Suppressor macrophage treated with lipopolysaccharide for 1 hour (primary cell): ENCODE results near the gene SLC26A11.
"Not testable (repeated sequence)": the region's sequence is repeated elsewhere in the genome, so short reads cannot be mapped to it uniquely, and the experiment has no call there.

Experiments
- DNase-seq, 3 donors: peaks; one replicate each; pipeline ENCODE4 v3.0.0-alpha.2; 2020 to 2022

Gene SLC26A11

DNA sequence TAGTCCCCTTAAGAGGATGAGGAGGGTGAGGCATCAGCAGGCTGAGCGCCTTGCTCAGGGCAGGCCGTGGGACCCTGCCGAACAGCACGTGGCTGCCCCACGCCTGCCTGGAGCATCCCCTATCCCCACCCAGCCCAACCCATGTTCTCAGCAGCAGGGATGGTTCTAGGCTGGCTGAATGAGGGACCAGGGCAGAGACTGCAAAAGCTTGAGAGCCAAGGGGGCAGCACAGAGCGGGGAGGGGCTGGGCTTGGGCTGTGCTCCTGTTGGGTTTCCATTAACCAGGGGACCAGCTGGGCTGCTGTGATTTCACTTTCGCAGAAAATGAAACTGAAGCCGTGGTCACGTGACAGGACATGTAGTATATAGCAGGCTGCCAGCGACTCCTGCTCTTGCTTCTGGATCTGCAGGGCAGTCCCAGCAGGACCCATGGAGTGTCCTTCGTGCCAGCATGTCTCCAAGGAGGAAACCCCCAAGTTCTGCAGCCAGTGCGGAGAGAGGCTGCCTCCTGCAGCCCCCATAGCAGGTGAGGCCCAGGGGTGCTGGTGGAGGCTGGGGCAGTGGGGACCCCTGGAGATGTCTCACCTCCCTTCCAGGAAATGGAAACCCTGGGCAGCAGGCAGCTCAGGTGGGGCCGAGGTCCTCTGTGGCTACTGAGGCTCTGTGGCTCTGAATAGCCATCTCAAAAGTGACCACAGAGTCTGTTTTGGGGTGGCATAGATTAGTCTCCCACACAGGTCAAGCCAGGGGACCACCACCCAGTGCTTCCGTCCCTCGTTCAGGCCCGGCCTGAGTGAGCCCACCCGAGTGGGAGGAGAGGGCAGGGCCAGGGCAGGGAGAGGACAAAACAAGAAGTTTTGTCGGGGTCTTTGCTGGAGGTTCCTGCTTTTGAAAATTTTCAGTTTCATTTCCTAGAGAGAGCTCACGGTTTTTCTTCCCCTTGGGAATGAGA lies 43.3 kb downstream of the SLC26A11 start:
- peak; percentile 95 to 99 (median 97) for DNase-seq

DNA sequence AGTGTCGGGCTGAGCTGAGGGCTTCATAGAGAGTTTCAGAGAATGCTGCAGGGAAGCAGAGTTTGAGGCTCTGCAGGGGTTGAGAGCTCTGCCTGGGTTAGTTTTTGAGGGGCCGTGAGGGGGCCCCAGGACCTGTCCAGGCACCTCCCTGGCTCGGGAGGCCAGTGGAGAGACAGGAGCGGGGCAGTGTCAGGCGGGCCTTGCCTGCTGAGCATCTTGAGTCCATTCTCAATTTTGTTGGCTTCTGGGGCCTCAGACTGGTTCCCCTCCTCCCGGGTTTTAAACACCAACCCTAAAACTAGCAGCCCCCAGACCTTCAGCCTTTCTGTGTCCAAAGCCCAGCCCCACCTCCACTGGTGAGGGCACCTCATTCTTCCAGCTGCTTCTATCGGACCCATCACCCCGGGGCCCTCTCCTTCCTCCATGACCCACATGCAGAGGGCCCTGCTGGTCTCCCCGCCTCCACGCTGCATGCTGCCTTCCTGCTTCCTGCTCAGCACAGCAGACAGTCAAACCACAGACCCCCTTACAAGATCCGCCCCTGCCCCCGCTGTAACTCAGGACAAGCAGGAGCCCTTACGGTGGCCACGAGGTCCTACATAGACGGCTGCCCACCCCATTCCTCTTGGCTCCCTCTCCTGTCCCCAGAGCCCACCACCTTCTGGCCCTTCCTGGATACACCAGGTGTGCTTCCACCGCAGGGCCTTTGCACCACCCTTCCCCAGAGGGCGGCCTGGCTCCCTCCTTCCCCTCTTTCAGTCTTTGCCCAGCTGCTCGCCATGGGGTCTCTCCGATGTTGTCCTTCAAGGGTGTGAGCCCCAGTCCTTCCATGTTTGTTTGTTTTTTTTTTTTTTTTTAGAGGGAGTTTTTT lies 44.2 kb downstream of the SLC26A11 start:
- peak; percentile 34 to 58 (median 36) for DNase-seq

DNA sequence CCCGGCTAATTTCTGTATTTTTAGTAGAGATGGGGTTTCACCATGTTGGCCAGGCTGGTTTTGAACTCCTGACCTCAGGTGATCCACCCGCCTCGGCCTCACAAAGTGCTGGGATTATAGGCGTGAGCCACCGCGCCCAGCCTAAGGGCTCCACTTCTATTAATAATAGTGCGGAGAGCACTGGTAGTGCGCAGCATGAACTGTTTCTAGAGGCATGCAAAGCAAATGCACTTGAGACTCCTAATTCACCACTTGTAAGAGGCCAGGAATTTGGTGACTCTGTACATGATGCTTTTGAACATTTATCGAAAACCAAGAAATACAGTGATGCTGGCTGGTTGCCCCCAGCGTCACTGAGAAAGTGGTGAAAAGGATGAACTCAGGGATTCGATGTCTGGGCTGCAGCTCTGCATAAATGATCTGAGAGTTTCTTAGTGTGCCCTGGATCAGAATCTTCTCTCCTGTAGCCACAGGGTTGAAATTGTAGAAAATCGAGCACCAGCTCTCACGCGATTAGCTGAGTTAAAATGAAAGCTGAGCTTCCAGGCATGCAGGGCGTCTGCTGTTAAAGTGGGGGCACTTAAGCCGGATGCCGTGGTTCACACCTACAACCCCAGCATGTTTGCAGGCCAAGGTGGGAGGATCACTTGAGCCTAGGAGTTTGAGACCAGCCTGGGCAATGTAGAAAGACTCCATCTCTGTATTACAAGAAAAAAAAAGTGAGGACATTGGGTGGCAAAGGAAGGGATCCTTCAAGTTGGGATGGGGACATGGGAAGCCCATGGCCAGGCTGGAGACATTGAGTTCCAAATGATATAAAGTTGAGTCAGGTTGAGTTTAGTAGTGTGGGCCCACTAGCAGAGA lies 45.2 kb downstream of the SLC26A11 start:
- DNase-seq = no peak

DNA sequence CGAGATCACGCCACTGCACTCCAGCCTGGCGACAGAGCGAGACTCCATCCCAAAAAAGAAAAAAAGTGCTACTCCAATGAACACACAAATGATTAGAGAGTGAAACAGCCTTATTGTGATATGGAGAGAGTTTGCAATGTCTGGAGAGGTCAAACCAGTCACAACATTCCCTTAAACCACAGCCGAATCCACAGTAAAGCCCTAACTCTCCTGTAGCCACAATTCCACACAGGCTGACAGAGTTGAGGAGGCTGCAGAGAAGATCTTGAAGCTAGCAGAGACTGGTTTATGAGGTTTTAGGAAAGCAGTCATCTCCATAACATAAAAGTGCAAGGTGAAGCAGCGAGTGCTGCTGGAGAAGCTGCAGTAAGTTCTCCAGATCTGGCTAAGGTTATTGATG lies 47.2 kb downstream of the SLC26A11 start:
- no peak for DNase-seq

DNA sequence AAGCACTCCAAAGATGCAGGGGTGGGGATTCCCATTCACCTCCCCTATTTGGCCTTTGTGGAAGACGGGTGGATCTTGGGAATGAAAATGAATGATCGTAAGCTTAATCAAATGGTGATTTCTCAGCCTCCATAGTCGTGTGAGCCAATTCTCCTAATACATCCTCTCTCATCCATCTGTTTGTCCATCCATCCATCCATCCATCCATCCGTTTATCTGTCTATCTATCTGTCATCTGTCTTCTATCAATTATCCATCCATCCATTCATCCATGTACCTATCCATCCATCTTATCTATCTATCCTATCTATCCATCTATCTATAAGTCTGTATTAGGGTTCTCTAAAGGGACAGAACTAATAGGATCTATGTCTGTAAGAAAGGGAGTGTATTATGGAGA lies 48.2 kb downstream of the SLC26A11 start:
- DNase-seq = no peak

DNA sequence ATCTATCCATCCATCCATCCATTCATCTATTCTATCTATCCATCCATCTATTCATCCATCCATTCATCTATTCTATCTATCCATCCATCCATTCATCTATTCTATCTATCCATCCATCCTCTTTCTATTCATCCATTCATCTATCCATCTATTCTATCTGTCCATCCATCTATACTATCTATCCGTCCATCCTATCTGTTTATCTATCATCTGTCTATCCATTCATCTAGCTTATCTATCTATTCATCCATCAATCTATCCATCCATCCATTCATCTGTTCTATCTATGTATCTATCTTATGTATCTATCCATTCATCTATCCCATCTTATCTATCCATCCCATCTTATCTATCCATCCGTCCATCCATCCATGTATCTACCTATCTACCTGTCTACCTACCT lies 49.2 kb downstream of the SLC26A11 start:
- DNase-seq = no peak

DNA sequence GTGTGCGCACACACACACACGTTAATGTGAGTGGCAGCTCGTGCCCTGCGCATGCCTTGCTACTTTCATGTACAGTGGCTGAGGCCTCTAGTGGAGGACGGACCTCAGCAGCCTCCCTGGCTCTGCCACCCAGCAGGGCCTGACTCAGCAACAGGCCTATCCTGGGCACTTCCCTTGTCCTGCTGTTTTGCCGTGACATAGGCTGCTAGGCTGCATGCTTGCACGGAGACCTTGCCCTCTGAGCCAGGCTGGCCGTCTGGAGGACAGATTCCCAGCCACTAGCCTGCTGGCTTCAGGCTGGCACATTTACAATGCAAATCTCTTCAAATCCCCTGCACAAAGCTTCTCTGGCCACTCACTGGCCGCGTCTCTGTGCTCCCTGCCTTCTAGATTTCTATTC lies 49.9 kb downstream of the SLC26A11 start:
- no peak for DNase-seq

DNA sequence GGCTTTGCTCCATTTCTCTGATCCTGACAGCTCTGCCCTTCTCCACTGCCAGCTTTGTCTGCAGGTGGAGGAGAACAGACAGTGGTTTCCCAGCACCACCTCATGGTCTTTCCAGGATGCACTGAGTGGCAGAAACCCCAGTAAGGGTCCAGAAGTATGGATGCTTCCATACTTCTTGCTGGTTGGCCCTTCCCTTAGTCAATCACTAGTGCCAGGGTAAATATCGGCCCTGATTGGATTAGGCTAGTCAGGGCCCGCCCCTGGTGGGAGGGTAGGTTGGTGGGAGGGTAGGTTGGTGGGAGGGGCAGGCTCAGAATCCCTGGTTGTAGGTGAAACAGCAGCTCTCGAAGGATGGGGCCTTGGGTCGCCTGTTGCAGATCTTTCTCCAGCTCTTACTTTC lies 50.6 kb downstream of the SLC26A11 start:
- DNase-seq = peak; percentile 48 to 64 (median 52)

DNA sequence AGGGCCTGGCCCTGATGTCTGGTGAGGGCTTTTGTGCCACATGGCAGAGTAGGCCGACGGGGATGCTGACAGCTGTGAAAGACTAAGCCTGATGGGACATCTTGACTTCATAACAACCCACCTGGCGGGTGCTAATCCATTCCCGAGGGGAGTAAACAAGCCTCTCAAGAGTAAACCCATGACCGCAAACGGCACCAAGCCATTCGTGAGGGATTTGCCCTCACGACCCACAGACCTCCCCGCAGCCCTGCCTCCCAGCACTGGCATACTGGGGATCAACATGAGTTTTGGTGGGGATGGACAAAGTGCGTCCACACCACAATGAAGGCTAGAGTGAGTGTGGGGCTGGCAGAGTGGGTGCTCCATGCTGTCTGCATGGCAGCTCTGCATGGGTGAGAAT lies 52.1 kb downstream of the SLC26A11 start:
- DNase-seq = no peak

DNA sequence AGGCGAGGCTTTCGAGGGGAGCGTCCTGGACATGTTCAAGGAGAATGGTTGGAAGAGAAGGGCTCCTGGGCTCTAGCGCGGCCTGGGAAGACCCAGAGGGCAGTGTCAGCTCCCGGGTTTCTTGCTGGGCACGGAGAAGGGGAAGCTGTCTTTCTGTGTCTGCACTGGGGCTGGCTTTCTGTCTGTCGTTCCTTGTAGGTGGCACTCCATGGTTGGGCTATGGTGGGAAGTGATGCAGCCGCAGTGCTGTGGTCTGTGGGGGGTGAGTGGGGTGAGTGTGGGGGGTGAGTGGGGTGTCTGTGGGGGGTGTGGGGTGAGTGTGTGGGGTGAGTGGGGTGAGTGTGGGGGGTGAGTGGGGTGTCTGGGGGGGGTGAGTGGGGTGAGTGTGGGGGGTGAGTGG lies 54.1 kb downstream of the SLC26A11 start:
- DNase-seq = no peak

DNA sequence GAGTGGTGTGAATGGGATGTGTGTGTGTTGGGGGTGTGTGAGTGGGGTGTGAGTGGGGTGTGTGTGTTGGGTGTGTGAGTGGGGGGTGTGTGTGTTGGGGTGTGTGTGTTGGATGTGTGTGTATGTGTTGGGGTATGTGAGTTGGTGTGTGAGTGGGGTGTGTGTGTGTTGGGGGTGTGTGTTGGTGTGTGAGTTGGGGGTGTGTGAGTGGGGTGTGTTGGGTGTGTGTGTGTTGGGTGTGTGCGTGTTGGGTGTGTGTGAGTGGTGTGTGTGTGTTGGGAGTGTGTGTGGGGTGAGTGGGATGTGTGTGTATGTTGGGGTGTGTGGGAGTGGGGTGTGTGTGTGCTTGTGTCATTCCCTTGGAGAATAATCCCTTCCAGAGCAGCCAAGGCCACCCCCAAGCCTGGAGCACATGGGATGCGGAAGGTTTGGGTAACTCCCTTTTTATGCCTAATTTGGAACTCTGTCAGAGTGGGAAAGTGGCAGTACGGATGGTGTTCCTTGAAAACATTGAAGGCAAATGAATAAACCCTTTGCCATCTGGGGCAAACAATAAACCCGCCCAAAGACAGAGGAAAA lies 54.7 kb downstream of the SLC26A11 start:
- no peak for DNase-seq

DNA sequence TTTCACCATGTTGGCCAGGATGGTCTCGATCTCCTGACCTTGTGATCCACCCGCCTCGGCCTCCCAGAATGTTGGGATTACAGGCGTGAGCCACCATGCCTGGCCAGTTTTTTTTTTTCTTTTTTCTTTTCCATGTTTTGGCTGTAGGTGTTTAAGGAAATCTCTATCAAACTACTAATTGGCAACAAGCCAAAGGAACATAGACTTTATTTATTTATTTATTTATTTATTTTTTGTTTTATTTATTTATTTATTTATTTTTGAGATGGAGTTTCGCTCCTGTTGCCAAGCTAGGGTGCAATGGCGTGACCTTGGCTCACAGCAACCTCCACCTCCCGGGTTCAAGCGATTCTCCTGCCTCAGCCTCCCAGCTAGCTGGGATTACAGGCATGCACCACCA lies 55.6 kb downstream of the SLC26A11 start:
- not testable (repeated sequence) for DNase-seq

DNA sequence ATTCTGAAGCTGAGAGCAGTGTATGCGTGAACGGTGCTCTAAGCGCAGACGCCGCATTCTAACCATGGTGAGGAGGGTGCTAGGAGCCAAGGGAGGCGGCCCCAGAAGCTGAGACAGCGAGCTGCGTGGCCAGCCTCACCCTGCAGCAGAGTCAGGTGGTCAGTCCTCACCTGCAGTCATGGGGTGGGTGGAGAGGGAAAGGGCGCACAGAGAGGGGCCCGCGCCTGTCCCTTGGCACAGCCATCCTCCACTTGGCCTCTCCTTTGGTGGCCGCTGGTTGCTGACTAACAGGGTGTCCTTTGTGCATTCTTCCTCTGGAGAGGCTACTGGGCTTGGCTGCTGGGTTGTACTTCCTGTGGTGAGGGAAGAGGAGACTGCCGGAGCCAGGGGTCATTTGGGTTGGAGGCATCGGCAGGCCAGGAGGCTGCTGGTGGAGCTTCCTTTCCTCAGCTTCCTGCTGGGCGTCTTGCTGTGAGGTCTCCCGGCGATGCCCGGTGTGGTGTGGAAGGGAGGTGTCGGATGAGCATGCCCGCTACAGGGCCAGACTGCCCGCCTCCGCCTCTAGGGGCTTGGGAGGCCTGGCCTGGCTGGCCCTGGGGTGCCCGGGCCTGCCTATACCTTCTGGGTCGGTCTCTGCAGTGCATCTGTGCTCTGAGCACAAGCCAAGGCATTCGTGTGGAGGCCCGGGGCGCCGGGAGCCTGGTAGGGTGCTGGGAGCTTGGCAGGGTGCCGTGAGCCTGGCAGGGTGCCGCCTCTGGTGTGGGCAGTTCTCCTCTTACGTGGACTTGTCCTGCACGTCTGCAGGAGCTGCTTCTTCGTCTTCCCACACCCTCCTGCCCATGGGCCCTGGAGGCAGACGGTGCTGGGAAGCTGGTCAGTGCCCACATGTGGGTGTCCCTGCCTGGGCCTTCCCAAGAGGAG lies 57.8 kb downstream of the SLC26A11 start:
- DNase-seq = no peak

DNA sequence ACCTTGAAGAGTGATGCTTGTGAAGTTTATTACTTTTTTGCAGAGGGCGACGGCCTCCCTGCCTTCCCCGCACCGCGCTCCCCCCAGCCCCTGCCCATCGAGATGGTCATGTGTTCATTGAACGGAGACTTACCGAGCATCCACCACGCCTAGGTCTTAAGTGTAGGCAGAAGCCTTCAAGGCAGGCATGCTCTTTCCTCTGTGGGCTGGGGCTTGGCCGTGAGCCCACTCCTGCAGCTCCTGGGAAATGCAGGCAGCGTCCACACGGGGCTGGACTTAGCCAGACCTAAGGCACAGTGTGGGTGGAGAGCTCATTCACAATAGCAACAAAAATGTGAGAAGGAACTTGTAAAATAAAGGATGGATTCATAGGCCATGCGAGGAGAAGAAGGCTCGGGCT lies 59.7 kb downstream of the SLC26A11 start:
- peak in 1 of 3 donors; percentile 75 for DNase-seq

DNA sequence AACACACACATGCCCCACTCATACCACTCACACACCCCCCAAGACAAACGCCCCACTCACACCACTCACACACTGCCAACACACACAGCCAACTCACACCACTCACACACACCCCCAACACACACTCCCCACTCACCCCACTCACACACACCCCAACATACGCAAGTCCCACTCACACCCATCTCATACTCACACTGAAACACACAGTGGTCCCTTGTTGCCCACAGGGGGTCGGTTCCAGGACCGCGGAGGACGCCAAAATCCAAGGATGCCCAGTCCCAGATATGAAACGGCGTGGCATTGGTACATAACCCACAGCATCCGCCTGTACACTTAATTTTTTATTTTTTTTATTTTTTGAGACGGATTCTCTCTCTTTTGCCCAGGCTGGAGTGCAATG lies 61.3 kb downstream of the SLC26A11 start:
- no peak for DNase-seq

DNA sequence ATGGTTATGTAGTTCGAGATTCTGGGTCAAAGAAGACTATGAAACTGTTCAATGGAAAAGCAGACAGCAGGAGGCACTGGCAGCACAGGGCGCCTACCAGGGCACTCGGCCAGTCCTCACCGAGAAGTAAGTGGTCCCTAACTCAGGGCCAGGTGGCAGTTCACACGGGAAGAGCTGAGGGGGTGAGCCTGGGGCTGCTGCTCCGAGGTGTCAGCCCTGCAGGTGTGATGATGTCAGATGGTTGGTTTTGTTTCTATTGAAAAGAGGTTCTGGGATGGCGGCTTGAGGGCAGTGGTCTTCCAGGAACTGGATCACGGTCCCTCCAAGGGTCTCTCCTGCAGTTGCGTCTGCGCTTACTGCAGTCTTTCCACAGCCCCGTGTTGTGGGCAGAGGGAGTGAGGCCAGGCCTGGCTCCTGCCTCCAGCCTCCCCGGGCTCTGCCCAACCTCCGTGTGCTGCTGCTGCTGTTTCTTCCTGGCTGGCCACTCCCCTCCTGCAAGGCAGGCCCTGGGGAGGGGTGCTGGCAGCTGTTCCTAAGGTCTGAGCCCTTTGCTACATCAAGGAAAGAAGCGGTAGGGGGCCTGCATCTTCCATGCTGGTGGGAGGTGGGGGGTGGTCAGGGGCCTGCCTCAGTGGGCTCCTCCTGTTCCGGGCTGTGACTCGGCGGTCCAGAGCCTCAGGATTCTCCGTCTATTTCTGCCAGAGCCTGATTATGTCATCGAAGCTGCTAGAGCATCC lies 63.1 kb downstream of the SLC26A11 start:
- no peak for DNase-seq

DNA sequence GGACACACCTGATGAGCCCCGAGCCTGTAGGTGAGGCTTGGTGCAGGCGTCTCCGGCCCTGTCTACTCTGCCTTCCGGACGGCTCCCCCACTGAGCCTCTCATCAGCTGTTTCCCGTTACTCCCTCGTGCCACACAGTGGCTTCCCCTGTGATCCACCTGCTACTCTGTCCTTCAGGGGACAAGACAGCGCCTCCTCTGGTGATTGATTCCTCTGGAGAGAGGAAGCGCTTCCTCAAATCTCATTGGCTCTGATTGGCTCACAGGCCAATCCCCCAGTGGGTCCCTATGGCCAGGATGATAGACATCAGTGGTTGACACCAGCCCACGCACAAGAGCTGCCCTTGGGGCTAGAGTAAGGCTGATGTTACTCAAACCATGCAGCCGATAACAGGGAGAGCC lies 64.4 kb downstream of the SLC26A11 start:
- DNase-seq = peak in 2 of 3 donors; percentile 49 to 59

DNA sequence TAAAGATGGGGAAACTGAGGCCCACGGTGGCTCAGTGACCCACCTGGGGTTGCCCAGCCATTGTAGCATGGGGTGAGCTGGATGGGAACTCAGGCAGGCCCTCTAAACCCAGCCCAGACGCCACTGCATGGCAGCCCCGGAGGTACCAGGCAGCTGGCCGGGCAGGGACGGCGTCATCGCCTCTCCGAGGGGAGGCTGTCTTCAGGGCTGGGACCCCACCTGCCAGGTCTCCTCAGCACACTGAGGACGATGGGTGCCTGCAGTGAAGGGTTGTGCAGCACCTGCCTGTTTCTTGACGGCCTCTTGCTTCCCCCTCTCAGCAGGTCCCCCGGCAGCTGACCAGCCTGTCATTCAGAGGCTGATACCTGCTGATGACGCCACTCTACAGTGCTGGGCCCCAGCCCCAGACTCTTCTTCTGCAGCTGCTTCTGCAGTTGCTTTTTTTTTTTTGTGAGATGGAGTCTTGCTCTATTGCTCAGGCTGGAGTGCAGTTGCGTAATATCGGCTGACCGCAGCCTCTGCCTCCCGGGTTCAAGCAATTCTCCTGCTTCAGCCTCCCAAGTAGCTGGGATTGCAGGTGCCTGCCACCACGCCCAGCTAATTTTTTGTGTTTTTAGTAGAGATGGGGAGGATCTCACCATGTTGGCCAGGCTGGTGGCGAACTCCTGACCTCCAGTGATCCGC lies 65.2 kb downstream of the SLC26A11 start:
- no peak for DNase-seq

DNA sequence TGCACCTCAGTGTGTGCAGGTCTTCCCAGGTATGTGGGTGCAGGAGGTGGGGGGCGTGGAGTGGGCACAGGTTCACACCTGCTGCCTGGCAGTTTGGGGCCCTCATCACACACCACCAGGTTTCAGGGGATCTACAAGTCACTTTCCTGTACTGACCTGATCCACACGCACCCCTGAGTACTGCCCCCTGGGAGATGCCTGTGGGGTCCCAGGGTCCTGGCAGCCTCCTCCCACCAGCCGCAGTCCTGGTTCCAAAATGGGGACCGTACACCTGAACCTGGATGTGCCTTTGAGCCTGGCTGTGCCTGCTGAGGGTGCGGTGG lies 66.4 kb downstream of the SLC26A11 start:
- no peak for DNase-seq

DNA sequence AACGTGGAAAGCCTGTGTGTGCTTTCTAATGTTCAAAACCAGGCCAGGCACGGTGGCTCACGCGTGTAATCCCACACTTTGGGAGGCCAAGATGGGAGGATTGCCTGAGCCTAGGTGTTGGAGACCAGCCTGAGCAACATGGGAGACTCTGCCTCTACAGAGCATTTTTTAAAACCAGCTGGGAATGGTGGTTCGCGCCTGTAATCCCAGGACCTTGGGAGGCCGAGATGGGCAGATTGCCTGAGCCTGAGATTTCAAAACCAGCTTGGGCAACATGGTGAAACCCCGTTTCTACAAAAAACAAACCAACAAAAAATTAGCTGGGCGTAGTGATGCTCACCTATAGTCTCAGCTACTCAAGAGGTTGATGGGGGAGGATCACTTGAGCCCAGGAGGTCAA lies 66.8 kb downstream of the SLC26A11 start:
- no peak for DNase-seq
